Panc1 (cell line): ENCODE measurements around the gene STARD8. TPM values are rescaled to one million over a fixed set of nuclear protein-coding genes. Genes with fewer than 3 reads are reported as not detected.
"Not testable (repeated sequence)": the region's sequence is repeated elsewhere in the genome, so short reads cannot be mapped to it uniquely, and the experiment has no call there.

Experiments used
- ATAC-seq: fragments of 200-7000 bp; cut with Tn5 transposase; 2 replicates; pipeline ENCODE4 v1.9.1; 2020; ENCODE audit warnings: mild to moderate bottlenecking, moderate library complexity
- BruUV-seq: library from RNA; stranded (reverse); fragments of 400-500 nt; replicated peaks from 2 replicates; lab custom pipeline; 2021; lab: Mats Ljungman, UMichigan
- CTCF ChIA-PET: fragments of 300-600 bp; sonication (Branson Sonifier 250); formaldehyde crosslinking; loops from one replicate; lab custom pipeline; 2022; ENCODE audit warnings: antibody characterized with exemption; lab: Charles Lee
- POLR2A ChIA-PET: fragments of 300-600 bp; sonication (Branson Sonifier 250); formaldehyde crosslinking; loops from one replicate; lab custom pipeline; 2022; ENCODE audit warnings: antibody characterized with exemption; lab: Charles Lee
- DNase-seq: peaks from one replicate; pipeline ENCODE4 v3.0.0-alpha.2; 2010; ENCODE audit warnings: low read depth, low spot score
- H3K27ac ChIP-seq: 2 replicates; pipeline ENCODE4 v1.5.1; 2011; ENCODE audit warnings: mild to moderate bottlenecking, low read length, inconsistent platforms
- H3K27me3 ChIP-seq: fragments of 200-500 bp; sonication (Bioruptor generic); 2 replicates; pipeline ENCODE4 v1.6.0; 2014; ENCODE audit warnings: low read length, inconsistent platforms; ENCODE audit not compliant: control insufficient read depth, insufficient read depth
- H3K36me3 ChIP-seq: fragments of 200-500 bp; sonication (Bioruptor generic); 2 replicates; pipeline ENCODE4 v1.5.1; 2014; ENCODE audit warnings: inconsistent platforms, mild to moderate bottlenecking, low read length, moderate library complexity; ENCODE audit not compliant: control insufficient read depth, insufficient read depth
- H3K4me1 ChIP-seq: 2 replicates; pipeline ENCODE4 v1.5.1; 2011; ENCODE audit warnings: inconsistent platforms, mild to moderate bottlenecking, low read length, moderate library complexity; ENCODE audit not compliant: control insufficient read depth, insufficient read depth
- H3K4me3 ChIP-seq, 2 experiments: 2 replicates each; pipeline ENCODE4 v1.5.1; 2011 to 2012; ENCODE audit warnings: low read depth in 2 of 2, low read length in 2 of 2, mild to moderate bottlenecking in 2 of 2, inconsistent platforms in 1 of 2, moderate library complexity in 1 of 2
- H3K9me3 ChIP-seq: fragments of 200-500 bp; sonication (Bioruptor generic); 2 replicates; pipeline ENCODE4 v1.5.1; 2014; ENCODE audit warnings: low read depth, mild to moderate bottlenecking, inconsistent platforms, low read length, moderate library complexity; ENCODE audit not compliant: control insufficient read depth, insufficient read depth
- POLR2AphosphoS5 ChIP-seq: IDR thresholded peaks from 2 replicates; pipeline ENCODE4 v1.6.1; 2012; ENCODE audit warnings: mild to moderate bottlenecking, low read depth, low read length, moderate library complexity
- SIN3A ChIP-seq: IDR thresholded peaks from 2 replicates; pipeline ENCODE4 v1.6.1; 2012; ENCODE audit warnings: low read depth, mild to moderate bottlenecking, low read length, moderate library complexity, borderline replicate concordance; ENCODE audit not compliant: insufficient read depth
- TCF7L2 ChIP-seq: IDR thresholded peaks from 2 replicates; pipeline ENCODE4 v1.6.1; 2011; ENCODE audit warnings: mild to moderate bottlenecking, low read depth, low read length, inconsistent platforms
- in situ Hi-C: cut with HindIII; loops from 2 replicates; pipeline ENCODE4 v1.10.0; 2016; ENCODE audit warnings: low sequenced_read_pairs, low pct_unique_long_range_greater_than_20kb
- intact Hi-C: fragments of 100-400 bp; cut with micrococcal nuclease; formaldehyde crosslinking; loops from one replicate; pipeline ENCODE4 v1.10.0; 2022; ENCODE audit not compliant: unreplicated experiment
- total RNA-seq: library from RNA; stranded (reverse); gene quantifications from one replicate; pipeline ENCODE4 v1.2.1, GENCODE V29; 2021; ENCODE audit not compliant: unreplicated experiment
- TF ChIP-seq, protein P1 (sequence below): fragments of 450-650 bp; IDR thresholded peaks from 2 replicates; pipeline ENCODE4 v1.5.1; 2017; ENCODE audit warnings: mild to moderate bottlenecking
- TF ChIP-seq, protein P2 (sequence below), 2 experiments: IDR thresholded peaks; 2 replicates each; pipeline ENCODE4 v1.6.1; 2011 to 2012; ENCODE audit warnings: low read depth in 2 of 2, control low read depth in 1 of 2, low read length in 1 of 2, mild to moderate bottlenecking in 1 of 2, moderate library complexity in 1 of 2; ENCODE audit not compliant: insufficient read depth in 1 of 2

STARD8 gene
- total RNA-seq, 1 experiment from 2014 or later, result 4.6 TPM

DNA sequence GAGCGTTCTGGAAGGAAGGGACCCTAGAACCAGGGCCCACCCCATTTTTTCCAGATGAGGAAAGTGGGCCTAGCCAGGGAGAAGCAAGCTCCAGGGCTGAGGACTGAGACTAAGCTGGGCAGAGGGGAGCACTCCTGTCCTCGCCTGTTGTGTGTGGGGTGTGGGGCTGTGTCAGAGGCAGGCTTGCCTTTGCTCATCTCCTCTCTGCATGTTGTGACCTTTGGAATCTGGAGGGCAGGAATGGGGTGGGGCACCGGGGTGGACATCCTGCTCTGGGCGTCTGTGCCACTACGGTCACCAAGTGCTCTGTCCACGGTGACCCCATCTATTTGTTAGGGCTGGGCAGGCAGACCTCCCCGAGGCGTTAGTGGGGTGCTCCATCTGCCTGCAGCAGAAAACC lies 41.5 kb downstream of the STARD8 start:
- H3K4me1 ChIP-seq, H3K9me3 ChIP-seq, H3K27ac ChIP-seq, H3K36me3 ChIP-seq, DNase-seq, POLR2A ChIA-PET, CTCF ChIA-PET, H3K27me3 ChIP-seq, intact Hi-C loops, in situ Hi-C loops, H3K4me3 ChIP-seq, BruUV-seq, ATAC-seq: not testable (repeated sequence)

DNA sequence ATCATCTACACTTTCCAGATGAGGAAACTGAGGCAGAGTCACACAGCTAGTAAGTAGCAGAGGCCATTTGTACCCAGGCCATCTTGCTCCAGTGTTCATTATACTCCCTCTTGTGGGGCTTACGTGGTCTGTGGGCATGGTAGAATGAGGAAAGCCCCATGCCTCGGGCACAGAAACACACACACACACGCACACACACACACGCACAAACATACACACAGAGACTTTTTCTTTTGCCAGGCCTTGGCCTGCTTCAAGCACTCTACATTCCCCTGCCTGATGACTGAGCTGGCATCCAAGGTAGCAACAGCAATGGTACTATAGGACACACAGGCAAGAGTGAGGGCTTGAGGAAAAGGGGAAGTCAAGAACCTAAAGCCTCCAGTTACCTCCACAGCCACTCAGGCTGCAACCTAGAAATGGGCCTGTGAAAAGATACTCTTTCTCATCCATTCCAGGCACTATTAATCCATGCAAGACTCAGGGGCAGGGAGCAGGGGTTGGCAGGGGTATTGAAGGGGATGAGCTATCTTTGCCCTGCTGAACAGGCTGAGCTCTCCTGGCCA lies 43.6 kb downstream of the STARD8 start:
- H3K4me3 ChIP-seq, result no peak overlapping the region
- BruUV-seq, result no TSS peak
- no peaks in the 10 kb centered on the region for H3K9me3 ChIP-seq
- ATAC-seq (no peak), DNase-seq (no peak)
- TF ChIP-seq, protein P1, sequence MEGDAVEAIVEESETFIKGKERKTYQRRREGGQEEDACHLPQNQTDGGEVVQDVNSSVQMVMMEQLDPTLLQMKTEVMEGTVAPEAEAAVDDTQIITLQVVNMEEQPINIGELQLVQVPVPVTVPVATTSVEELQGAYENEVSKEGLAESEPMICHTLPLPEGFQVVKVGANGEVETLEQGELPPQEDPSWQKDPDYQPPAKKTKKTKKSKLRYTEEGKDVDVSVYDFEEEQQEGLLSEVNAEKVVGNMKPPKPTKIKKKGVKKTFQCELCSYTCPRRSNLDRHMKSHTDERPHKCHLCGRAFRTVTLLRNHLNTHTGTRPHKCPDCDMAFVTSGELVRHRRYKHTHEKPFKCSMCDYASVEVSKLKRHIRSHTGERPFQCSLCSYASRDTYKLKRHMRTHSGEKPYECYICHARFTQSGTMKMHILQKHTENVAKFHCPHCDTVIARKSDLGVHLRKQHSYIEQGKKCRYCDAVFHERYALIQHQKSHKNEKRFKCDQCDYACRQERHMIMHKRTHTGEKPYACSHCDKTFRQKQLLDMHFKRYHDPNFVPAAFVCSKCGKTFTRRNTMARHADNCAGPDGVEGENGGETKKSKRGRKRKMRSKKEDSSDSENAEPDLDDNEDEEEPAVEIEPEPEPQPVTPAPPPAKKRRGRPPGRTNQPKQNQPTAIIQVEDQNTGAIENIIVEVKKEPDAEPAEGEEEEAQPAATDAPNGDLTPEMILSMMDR, result no peak
- TF ChIP-seq TCF7L2, result no peak
- TF ChIP-seq, protein P2, sequence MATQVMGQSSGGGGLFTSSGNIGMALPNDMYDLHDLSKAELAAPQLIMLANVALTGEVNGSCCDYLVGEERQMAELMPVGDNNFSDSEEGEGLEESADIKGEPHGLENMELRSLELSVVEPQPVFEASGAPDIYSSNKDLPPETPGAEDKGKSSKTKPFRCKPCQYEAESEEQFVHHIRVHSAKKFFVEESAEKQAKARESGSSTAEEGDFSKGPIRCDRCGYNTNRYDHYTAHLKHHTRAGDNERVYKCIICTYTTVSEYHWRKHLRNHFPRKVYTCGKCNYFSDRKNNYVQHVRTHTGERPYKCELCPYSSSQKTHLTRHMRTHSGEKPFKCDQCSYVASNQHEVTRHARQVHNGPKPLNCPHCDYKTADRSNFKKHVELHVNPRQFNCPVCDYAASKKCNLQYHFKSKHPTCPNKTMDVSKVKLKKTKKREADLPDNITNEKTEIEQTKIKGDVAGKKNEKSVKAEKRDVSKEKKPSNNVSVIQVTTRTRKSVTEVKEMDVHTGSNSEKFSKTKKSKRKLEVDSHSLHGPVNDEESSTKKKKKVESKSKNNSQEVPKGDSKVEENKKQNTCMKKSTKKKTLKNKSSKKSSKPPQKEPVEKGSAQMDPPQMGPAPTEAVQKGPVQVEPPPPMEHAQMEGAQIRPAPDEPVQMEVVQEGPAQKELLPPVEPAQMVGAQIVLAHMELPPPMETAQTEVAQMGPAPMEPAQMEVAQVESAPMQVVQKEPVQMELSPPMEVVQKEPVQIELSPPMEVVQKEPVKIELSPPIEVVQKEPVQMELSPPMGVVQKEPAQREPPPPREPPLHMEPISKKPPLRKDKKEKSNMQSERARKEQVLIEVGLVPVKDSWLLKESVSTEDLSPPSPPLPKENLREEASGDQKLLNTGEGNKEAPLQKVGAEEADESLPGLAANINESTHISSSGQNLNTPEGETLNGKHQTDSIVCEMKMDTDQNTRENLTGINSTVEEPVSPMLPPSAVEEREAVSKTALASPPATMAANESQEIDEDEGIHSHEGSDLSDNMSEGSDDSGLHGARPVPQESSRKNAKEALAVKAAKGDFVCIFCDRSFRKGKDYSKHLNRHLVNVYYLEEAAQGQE (IDR thresholded peaks at IDR 0.05; ENCODE audit: insufficient read depth in 1 of 2, low read depth in 2 of 2, low read length in 1 of 2), result no peak
- TF ChIP-seq POLR2AphosphoS5, result no peak
- TF ChIP-seq SIN3A, result no peak
- H3K36me3 ChIP-seq, result no peaks in the 10 kb centered on the region
- ChIA-PET CTCF (no interaction called here), POLR2A (no interaction called here)
- peaks cover 4% of the 10 kb centered on the region for H3K4me1 ChIP-seq
- in situ Hi-C loops (no loop called here), intact Hi-C loops (loop anchor here (10.0 kb wide), 1 partner anchor 96 kb away; no protein-coding TSS in a partner anchor)
- no peaks in the 10 kb centered on the region for H3K27me3 ChIP-seq
- no peak overlapping the region for H3K27ac ChIP-seq

DNA sequence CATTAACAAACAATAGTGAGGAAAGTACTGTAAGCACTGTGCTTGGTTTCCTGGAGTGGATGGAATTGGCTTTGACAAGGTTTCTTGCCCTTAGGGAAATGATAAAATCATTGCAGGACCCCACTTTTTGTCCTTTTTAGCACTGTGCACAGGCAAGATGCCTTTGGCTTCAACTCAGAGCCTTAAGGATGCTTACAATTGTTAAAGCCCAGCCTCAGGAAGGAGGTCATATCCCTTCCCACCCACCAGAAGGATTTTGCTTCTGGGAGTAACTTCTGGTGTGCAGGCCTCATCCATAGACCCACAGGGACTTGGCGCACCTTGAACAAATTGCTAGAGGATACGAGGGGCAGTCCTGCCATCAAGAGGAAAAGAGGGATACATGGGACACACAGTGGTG lies 44.5 kb downstream of the STARD8 start:
- TF ChIP-seq POLR2AphosphoS5, result no peak
- TF ChIP-seq SIN3A, result no peak
- TF ChIP-seq, protein P2 (IDR thresholded peaks at IDR 0.05; ENCODE audit: insufficient read depth in 1 of 2, low read depth in 2 of 2, low read length in 1 of 2), result no peak
- no peak for TF ChIP-seq TCF7L2
- TF ChIP-seq, protein P1, result no peak
- Histone ChIP-seq H3K27ac (no peak overlapping the region), H3K36me3 (no peaks in the 10 kb centered on the region), H3K4me3 (no peak overlapping the region), H3K27me3 (no peaks in the 10 kb centered on the region), H3K4me1 (peaks cover 4% of the 10 kb centered on the region), H3K9me3 (no peaks in the 10 kb centered on the region)
- no TSS peak for BruUV-seq
- ChIA-PET POLR2A (no interaction called here), CTCF (no interaction called here)
- DNase-seq (no peak), ATAC-seq (no peak)
- in situ Hi-C loops, result no loop called here
- intact Hi-C loops, result loop anchor here (10.0 kb wide), 1 partner anchor 97 kb away; no protein-coding TSS in a partner anchor
